Camera-type eye (tissue), 1 donor: ENCODE data around the gene ABCA2. TPM values are rescaled to one million over a fixed set of nuclear protein-coding genes. Genes with fewer than 3 reads are reported as not detected.

Source experiments
- total RNA-seq: library from RNA; depleted of rRNA; stranded (reverse); fragments of >200 nt; gene quantifications from one replicate; pipeline ENCODE4 v1.2.3, GENCODE V29; 2014

The ABCA2 gene
- total RNA-seq, 1 donor from 2014 or later: 49.9 TPM

Other genes starting within 250 kb of the ABCA2 start
- gene TMEM141, start 236.9 kb downstream of the ABCA2 start, total RNA-seq: 31.1 TPM
- 2.0 TPM for gene CCDC183, start 231.9 kb downstream of the ABCA2 start, total RNA-seq
- gene RABL6, start 220.3 kb downstream of the ABCA2 start, total RNA-seq: 38.6 TPM
- 2.0 TPM for gene AJM1, start 185.8 kb downstream of the ABCA2 start, total RNA-seq
- 55.5 TPM for gene PHPT1, start 178.8 kb downstream of the ABCA2 start, total RNA-seq
- 8.2 TPM for gene MAMDC4, start 175.9 kb downstream of the ABCA2 start, total RNA-seq
- 222 TPM for gene EDF1, start 161.9 kb downstream of the ABCA2 start, total RNA-seq
- 15.9 TPM for gene TRAF2, start 141.7 kb downstream of the ABCA2 start, total RNA-seq
- 101 TPM for gene FBXW5, start 83.5 kb downstream of the ABCA2 start, total RNA-seq
- not detected for gene C8G, start 83.0 kb downstream of the ABCA2 start, total RNA-seq
- 2.9 TPM for gene LCN12, start 76.0 kb downstream of the ABCA2 start, total RNA-seq
- 230 TPM for gene PTGDS, start 50.7 kb downstream of the ABCA2 start, total RNA-seq
- 1.2 TPM for gene LCNL1, start 45.2 kb downstream of the ABCA2 start, total RNA-seq
- 25.7 TPM for gene PAXX, start 35.8 kb downstream of the ABCA2 start, total RNA-seq
- gene CLIC3, start 31.7 kb downstream of the ABCA2 start, total RNA-seq: 1.1 TPM
- not detected for gene FUT7, start 3.9 kb upstream of the ABCA2 start, total RNA-seq
- gene NPDC1, start 17.9 kb upstream of the ABCA2 start, total RNA-seq: 56.4 TPM
- gene ENTPD2, start 25.8 kb upstream of the ABCA2 start, total RNA-seq: 7.0 TPM
- 4.3 TPM for gene SAPCD2, start 42.3 kb upstream of the ABCA2 start, total RNA-seq
- gene UAP1L1, start 49.3 kb upstream of the ABCA2 start, total RNA-seq: 8.5 TPM
- gene MAN1B1, start 58.7 kb upstream of the ABCA2 start, total RNA-seq: 59.0 TPM
- 37.5 TPM for gene DPP7, start 86.5 kb upstream of the ABCA2 start, total RNA-seq
- gene GRIN1, start 110.9 kb upstream of the ABCA2 start, total RNA-seq: 12.7 TPM
- 1.7 TPM for gene LRRC26, start 141.8 kb upstream of the ABCA2 start, total RNA-seq
- not detected for gene TMEM210, start 143.8 kb upstream of the ABCA2 start, total RNA-seq
- 42.9 TPM for gene ANAPC2, start 160.3 kb upstream of the ABCA2 start, total RNA-seq
- gene SSNA1, start 160.4 kb upstream of the ABCA2 start, total RNA-seq: 51.1 TPM
- gene TPRN, start 172.5 kb upstream of the ABCA2 start, total RNA-seq: 11.3 TPM
- 34.2 TPM for gene TMEM203, start 177.4 kb upstream of the ABCA2 start, total RNA-seq
- gene NDOR1, start 177.5 kb upstream of the ABCA2 start, total RNA-seq: 10.3 TPM
- 2.7 TPM for gene RNF208, start 194.0 kb upstream of the ABCA2 start, total RNA-seq
- 0.60 TPM for gene CYSRT1, start 196.9 kb upstream of the ABCA2 start, total RNA-seq
- not detected for gene RNF224, start 199.3 kb upstream of the ABCA2 start, total RNA-seq
- gene SLC34A3, start 202.7 kb upstream of the ABCA2 start, total RNA-seq: not detected
- gene TUBB4B, start 213.1 kb upstream of the ABCA2 start, total RNA-seq: 374 TPM
- gene STPG3, start 223.0 kb upstream of the ABCA2 start, total RNA-seq: not detected
- 39.1 TPM for gene NELFB, start 227.1 kb upstream of the ABCA2 start, total RNA-seq
- gene TOR4A, start 249.5 kb upstream of the ABCA2 start, total RNA-seq: 3.7 TPM